Prostate gland (tissue), 2 donors: ENCODE data around the gene HYLS1.

Experiments used
- CTCF ChIP-seq, 4 experiments: fragments of 200-600 bp in 2 of 4; fragments of 450-650 bp in 2 of 4; sonication (generic) in 2 of 4; IDR thresholded peaks; 1 replicate in 3 of 4; 2 replicates in 1 of 4; pipeline ENCODE4 v1.5.1; 2016 to 2019; ENCODE audit warnings: antibody characterized with exemption in 4 of 4, mild to moderate bottlenecking in 2 of 4, moderate library complexity in 2 of 4
- POLR2A ChIP-seq: fragments of 450-650 bp; IDR thresholded peaks from one replicate; pipeline ENCODE4 v1.6.1; 2016; ENCODE audit warnings: antibody characterized with exemption, mild to moderate bottlenecking
- POLR2AphosphoS5 ChIP-seq: sonication (generic); formaldehyde crosslinking; IDR thresholded peaks from one replicate; pipeline ENCODE4 v1.6.1; 2017; ENCODE audit warnings: antibody characterized with exemption

- TF ChIP-seq CTCF (IDR thresholded peaks at IDR 0.05), result no peak
- TF ChIP-seq POLR2AphosphoS5, result no peak
- TF ChIP-seq POLR2A, result no peak
Measured at GRCh38 chr11:125933030-125933813, 45.8 kb downstream of the HYLS1 start.
